Tibial nerve (tissue), 4 donors: ENCODE data around the gene PFKM. TPM values are rescaled to one million over a fixed set of nuclear protein-coding genes. Genes with fewer than 3 reads are reported as not detected.

Experiments used
- DNase-seq, 2 donors: peaks; one replicate each; pipeline ENCODE4 v3.0.0-alpha.2; 2019; ENCODE audit warnings: low spot score in 2 of 2
- H3K27ac ChIP-seq, 4 donors: fragments of 200-600 bp; sonication (generic) in 3 of 4; one replicate each; pipeline ENCODE4 v1.5.1; 2017 to 2019; ENCODE audit warnings: mild to moderate bottlenecking in 1 of 4
- H3K27me3 ChIP-seq, 2 donors: fragments of 200-600 bp; sonication (generic) in 1 of 2; one replicate each; pipeline versions ENCODE4 v1.5.1 to v1.6.0; 2017 to 2019
- H3K36me3 ChIP-seq, 3 donors: fragments of 200-600 bp; sonication (generic); one replicate each; pipeline ENCODE4 v1.5.1; 2018 to 2019
- H3K4me1 ChIP-seq, 4 donors: fragments of 200-600 bp; sonication (generic) in 3 of 4; one replicate each; pipeline ENCODE4 v1.5.1; 2017 to 2019
- H3K4me3 ChIP-seq, 4 donors: fragments of 200-600 bp; sonication (generic) in 3 of 4; one replicate each; pipeline ENCODE4 v1.5.1; 2017 to 2019; ENCODE audit warnings: mild to moderate bottlenecking in 1 of 4, moderate library complexity in 1 of 4
- H3K9me3 ChIP-seq, 4 donors: fragments of 200-600 bp; sonication (generic) in 3 of 4; one replicate each; pipeline ENCODE4 v1.5.1; 2017 to 2019
- EP300 ChIP-seq, 2 donors: sonication (generic); formaldehyde crosslinking; IDR thresholded peaks; one replicate each; pipeline ENCODE4 v1.6.1; 2017; ENCODE audit warnings: antibody characterized with exemption in 2 of 2, mild to moderate bottlenecking in 1 of 2
- POLR2A ChIP-seq, 2 donors: fragments of 450-650 bp; IDR thresholded peaks; one replicate each; pipeline ENCODE4 v1.6.1; 2017; ENCODE audit warnings: antibody characterized with exemption in 2 of 2, mild to moderate bottlenecking in 2 of 2, moderate library complexity in 2 of 2
- WGBS, 2 donors: methylation state at CpG; one replicate each; pipeline ENCODE4 v1.1.5; 2018; 5-methylcytosine and 5-hydroxymethylcytosine counted together
- total RNA-seq, 4 donors: library from RNA; depleted of rRNA; stranded (reverse); fragments of >200 nt; gene quantifications; one replicate each; pipeline ENCODE4 v1.1.0, GENCODE V29; 2016
- TF ChIP-seq, protein P1 (sequence below), 5 experiments: fragments of 200-600 bp in 3 of 5; fragments of 450-650 bp in 2 of 5; sonication (generic) in 3 of 5; IDR thresholded peaks; one replicate each; pipeline ENCODE4 v1.5.1; 2016 to 2019; ENCODE audit warnings: antibody characterized with exemption in 5 of 5, mild to moderate bottlenecking in 3 of 5, moderate library complexity in 2 of 5

Gene PFKM
- total RNA-seq, 4 donors from 2014 or later = 37.5 to 51.1 (median 47.4) TPM

DNA sequence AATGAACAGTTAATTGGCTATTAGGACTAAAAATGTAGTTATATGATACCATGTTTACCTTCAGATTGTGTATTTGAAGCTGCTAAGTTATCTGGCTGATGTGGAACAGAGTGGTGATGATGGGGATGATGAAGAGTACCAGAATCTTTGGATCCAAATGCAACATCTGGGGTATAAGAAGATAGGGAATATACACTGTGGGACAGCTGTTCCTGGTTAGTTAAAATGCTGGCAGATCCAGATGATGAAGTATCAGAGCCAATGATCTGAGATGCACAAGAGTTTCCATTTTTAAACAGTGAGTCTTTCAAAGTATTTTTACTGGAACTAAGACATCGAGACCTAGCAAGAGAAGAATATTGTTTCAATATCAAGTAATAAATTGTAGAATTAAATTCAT, 44.9 kb upstream of the PFKM start:
- Histone ChIP-seq H3K27me3 (no peaks in the 10 kb centered on the region), H3K27ac (no peak overlapping the region), H3K9me3 (no peaks in the 10 kb centered on the region), H3K4me3 (no peak overlapping the region), H3K36me3 (peaks cover 4 to 60% (median 4%) of the 10 kb centered on the region in 3 donors), H3K4me1 (no peaks in the 10 kb centered on the region)
- WGBS, 2 donors = 84 to 92% methylated on average over 1 of the region's 1 CpG
- DNase-seq = no peak
- TF ChIP-seq EP300 (IDR thresholded peaks at IDR 0.05) = no peak
- TF ChIP-seq, protein P1, sequence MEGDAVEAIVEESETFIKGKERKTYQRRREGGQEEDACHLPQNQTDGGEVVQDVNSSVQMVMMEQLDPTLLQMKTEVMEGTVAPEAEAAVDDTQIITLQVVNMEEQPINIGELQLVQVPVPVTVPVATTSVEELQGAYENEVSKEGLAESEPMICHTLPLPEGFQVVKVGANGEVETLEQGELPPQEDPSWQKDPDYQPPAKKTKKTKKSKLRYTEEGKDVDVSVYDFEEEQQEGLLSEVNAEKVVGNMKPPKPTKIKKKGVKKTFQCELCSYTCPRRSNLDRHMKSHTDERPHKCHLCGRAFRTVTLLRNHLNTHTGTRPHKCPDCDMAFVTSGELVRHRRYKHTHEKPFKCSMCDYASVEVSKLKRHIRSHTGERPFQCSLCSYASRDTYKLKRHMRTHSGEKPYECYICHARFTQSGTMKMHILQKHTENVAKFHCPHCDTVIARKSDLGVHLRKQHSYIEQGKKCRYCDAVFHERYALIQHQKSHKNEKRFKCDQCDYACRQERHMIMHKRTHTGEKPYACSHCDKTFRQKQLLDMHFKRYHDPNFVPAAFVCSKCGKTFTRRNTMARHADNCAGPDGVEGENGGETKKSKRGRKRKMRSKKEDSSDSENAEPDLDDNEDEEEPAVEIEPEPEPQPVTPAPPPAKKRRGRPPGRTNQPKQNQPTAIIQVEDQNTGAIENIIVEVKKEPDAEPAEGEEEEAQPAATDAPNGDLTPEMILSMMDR (IDR thresholded peaks at IDR 0.05) = no peak
- TF ChIP-seq POLR2A (IDR thresholded peaks at IDR 0.05) = no peak

DNA sequence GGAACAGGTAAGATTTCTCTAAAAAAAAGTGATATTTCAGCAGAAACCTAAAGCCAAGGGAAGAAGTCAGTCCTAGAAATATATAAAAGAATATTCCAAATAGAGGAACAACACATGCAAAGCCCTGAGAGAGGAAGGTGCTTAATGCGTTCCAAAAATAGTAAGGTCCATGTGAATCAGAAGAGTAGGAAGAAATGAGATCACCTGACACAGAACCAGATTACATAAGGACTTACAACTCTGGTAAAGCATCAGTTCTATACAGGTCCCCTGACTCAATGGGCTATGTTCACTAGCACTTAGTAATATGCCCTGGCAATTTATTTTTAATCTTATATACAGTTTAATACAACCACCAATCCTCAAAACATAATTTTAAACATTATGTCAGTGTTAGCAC, 43.3 kb upstream of the PFKM start:
- Histone ChIP-seq H3K4me3 (no peak overlapping the region), H3K27ac (no peak overlapping the region), H3K4me1 (no peaks in the 10 kb centered on the region), H3K9me3 (no peaks in the 10 kb centered on the region), H3K36me3 (peaks cover 4 to 47% (median 4%) of the 10 kb centered on the region in 3 donors), H3K27me3 (no peaks in the 10 kb centered on the region)
- WGBS, 2 donors = 76 to 90% methylated on average over 1 of the region's 1 CpG
- TF ChIP-seq POLR2A (IDR thresholded peaks at IDR 0.05) (no peak), EP300 (IDR thresholded peaks at IDR 0.05) (no peak)
- TF ChIP-seq, protein P1 (IDR thresholded peaks at IDR 0.05) = no peak
- DNase-seq = no peak

DNA sequence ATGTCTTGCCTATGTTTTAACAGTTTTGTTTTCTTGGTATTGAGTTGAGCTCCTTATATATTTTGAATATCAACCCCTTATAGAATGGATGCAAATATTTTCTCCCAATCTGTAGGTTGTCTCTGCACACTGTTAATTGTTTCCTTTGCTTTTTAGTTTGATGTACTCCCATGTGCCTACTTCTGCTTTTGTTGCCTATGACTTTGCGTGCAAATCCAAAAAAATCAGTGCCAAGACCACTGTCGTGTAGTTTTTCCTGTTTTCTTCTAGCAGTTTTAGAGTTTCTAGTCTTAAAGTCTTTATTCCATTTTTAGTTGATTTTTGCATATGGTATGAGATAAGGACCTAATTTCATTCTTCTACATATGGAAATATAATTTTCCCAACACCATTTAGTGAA, 42.1 kb upstream of the PFKM start:
- Histone ChIP-seq H3K4me3 (no peak overlapping the region), H3K27me3 (no peaks in the 10 kb centered on the region), H3K4me1 (no peaks in the 10 kb centered on the region), H3K36me3 (peaks cover 4 to 44% (median 4%) of the 10 kb centered on the region in 3 donors), H3K9me3 (no peaks in the 10 kb centered on the region), H3K27ac (no peak overlapping the region)
- DNase-seq = no peak
- TF ChIP-seq EP300 (IDR thresholded peaks at IDR 0.05) (no peak), POLR2A (IDR thresholded peaks at IDR 0.05) (no peak)
- TF ChIP-seq, protein P1 (IDR thresholded peaks at IDR 0.05) = no peak
- 94 to 96% methylated on average over 2 of the region's 2 CpGs for WGBS, 2 donors

DNA sequence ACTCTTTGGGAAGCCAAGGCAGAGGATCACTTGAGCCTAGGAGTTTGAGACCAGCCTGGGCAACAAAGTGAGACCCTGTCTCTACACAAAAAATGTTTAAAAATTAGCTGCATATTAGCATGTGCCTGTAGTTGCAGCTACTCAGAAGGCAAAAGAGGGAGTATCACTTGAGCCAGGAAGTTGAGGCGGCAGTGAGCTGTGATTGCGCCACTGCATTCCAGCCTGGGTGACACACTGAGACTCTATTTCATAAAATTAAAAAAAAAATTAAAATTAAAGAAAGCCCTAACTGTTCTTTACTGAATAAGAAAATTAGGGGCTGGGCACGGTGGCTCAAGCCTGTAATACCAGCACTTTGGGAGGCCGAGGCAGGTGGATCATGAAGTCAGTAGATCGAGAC, 40.3 kb upstream of the PFKM start:
- Histone ChIP-seq H3K27ac (peak overlapping the region in 3 of 4 donors; percentile 59 to 76 (median 71)), H3K36me3 (peaks cover 0 to 38% (median 3%) of the 10 kb centered on the region in 3 donors), H3K27me3 (no peaks in the 10 kb centered on the region), H3K4me1 (no peaks in the 10 kb centered on the region), H3K9me3 (no peaks in the 10 kb centered on the region), H3K4me3 (no peak overlapping the region)
- WGBS, 2 donors = 53 to 57% methylated on average over 5 of the region's 5 CpGs
- TF ChIP-seq, protein P1 (IDR thresholded peaks at IDR 0.05) = no peak
- TF ChIP-seq EP300 (IDR thresholded peaks at IDR 0.05) (no peak), POLR2A (IDR thresholded peaks at IDR 0.05) (no peak)
- no peak for DNase-seq

DNA sequence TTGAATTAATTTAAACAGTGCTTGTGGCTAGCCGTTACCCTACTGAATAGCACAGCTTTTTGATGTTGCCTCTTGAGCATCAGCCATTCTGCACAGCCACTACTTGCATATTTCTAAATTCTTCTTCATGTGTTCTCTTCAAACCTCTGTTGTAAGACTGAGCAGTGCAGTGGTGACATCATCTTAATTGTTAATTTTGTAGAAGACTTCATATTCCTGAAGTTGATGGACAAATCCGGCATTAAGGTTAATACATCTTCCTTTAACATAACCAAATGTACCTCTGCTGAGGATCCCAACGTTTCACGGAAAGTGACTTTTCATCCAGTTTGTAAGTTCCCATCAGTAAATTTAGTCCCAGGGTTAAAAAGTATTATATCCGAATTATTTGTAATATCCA, 38.9 kb upstream of the PFKM start:
- Histone ChIP-seq H3K4me1 (no peaks in the 10 kb centered on the region), H3K36me3 (peaks cover 0 to 31% (median 0%) of the 10 kb centered on the region in 3 donors), H3K27ac (no peak overlapping the region), H3K27me3 (no peaks in the 10 kb centered on the region), H3K4me3 (no peak overlapping the region), H3K9me3 (no peaks in the 10 kb centered on the region)
- 87 to 92% methylated on average over 5 of the region's 5 CpGs for WGBS, 2 donors
- no peak for DNase-seq
- TF ChIP-seq EP300 (IDR thresholded peaks at IDR 0.05) (no peak), POLR2A (IDR thresholded peaks at IDR 0.05) (no peak)
- TF ChIP-seq, protein P1 (IDR thresholded peaks at IDR 0.05) = no peak
